Measurements from ENCODE around the gene ZBTB38. TPM values are rescaled to one million over a fixed set of nuclear protein-coding genes. Genes with fewer than 3 reads are reported as not detected.

The ZBTB38 gene
- total RNA-seq, 4 donors from 2014 or later = 70.1 to 133 (median 108) TPM

DNA sequence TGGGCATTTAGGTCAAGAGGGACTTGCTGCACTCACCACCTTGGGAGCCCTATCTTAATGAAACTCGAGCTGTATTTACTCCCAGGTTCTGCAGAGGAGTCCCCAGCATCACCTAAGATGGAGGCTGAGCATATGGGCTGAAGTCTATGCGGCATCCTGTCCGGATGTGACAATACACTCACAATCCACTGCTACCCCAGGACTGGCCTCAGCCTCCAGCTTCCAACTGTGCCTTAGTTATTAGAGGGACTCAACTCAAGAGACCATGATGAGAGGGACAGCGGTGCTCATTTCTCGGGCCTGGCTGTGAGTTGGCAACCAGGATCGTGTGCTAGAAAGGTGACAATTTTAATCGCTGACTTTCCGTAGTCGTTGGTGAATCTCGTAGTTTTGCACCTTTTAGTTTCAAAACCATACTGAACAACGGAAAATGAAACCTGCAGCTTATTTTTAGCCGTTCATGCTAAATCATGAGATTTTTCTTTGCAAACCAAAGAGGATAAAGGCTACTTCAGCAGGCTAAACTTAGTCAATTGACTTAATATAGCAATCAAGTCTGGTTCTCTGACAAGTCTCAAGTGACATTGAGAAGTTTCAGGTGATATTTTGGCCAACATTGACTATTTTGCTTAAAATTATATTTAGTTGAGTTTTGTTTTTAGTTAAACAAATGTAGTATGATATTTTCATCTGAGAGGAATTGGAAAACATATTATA is 11.1 kb downstream of the ZBTB38 start:
- DNase-seq (ENCODE audit: low spot score) (no peak), ATAC-seq (ENCODE audit: low FRiP score) (no peak)
- TF ChIP-seq, protein P1, sequence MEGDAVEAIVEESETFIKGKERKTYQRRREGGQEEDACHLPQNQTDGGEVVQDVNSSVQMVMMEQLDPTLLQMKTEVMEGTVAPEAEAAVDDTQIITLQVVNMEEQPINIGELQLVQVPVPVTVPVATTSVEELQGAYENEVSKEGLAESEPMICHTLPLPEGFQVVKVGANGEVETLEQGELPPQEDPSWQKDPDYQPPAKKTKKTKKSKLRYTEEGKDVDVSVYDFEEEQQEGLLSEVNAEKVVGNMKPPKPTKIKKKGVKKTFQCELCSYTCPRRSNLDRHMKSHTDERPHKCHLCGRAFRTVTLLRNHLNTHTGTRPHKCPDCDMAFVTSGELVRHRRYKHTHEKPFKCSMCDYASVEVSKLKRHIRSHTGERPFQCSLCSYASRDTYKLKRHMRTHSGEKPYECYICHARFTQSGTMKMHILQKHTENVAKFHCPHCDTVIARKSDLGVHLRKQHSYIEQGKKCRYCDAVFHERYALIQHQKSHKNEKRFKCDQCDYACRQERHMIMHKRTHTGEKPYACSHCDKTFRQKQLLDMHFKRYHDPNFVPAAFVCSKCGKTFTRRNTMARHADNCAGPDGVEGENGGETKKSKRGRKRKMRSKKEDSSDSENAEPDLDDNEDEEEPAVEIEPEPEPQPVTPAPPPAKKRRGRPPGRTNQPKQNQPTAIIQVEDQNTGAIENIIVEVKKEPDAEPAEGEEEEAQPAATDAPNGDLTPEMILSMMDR (IDR thresholded peaks at IDR 0.05) = no peak

DNA sequence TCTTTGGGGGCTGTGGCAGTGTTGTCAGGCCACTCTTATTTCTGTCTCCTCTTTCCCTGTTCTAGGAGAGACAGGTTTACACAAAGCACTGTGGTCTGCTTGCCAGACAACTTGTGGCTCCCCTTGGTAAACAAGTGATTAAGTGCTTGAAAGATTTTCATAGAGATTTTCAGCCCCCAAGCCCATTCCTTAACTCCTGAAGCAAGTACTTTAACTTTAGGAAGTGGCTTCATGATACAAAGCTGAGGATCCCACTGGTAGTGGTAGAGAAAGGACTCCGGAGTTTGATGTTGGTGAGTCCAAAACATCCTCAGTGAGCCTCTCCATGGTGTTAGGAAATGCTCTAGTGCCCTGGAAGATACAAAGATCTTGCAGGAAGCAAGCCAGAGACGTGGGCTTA is 12.0 kb downstream of the ZBTB38 start:
- DNase-seq (ENCODE audit: low spot score) (no peak), ATAC-seq (ENCODE audit: low FRiP score) (no peak)
- TF ChIP-seq, protein P1 (IDR thresholded peaks at IDR 0.05) = no peak

DNA sequence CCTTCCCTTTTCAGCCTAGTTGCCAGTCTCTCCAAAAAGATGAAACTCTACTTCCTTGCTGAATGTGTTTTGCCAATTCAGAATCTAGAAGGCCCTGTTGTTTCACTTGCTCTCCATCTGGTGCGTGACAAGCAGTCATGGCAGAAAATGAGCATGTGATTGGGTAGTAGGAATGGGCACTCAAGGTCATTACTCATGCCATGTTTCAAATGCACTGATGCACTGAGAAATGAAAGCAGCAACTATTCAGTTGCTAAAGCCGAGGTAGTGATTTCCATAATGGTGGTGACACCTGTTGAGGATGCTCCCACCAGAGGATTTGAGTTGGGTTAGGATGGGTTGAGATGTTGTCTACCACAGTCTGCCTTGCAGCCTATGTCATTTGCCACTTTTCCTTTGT is 12.7 kb downstream of the ZBTB38 start:
- ATAC-seq (ENCODE audit: low FRiP score) (no peak), DNase-seq (ENCODE audit: low spot score) (no peak)
- TF ChIP-seq, protein P1 (IDR thresholded peaks at IDR 0.05) = no peak

DNA sequence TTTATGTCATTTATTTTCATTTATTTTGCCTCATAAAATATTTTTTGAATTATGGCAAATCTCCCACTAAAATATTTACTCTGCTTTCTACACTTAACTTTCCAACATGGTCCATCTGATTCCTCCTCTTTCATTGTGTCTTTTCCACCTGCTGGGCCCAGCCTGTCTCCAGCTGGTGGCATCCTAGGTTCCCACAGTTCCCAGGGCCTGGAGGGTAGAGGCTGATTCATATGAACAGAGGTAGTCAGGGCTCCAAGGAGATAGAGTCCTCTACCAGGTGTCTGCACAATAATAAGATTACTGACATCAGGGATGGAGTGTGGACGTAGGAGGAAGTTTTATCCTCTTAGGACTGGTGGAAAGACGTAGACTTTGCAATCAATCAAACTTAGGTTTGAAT is 14.3 kb downstream of the ZBTB38 start:
- no peak for DNase-seq (ENCODE audit: low spot score)
- no peak for ATAC-seq (ENCODE audit: low FRiP score)
- TF ChIP-seq, protein P1 (IDR thresholded peaks at IDR 0.05) = no peak

DNA sequence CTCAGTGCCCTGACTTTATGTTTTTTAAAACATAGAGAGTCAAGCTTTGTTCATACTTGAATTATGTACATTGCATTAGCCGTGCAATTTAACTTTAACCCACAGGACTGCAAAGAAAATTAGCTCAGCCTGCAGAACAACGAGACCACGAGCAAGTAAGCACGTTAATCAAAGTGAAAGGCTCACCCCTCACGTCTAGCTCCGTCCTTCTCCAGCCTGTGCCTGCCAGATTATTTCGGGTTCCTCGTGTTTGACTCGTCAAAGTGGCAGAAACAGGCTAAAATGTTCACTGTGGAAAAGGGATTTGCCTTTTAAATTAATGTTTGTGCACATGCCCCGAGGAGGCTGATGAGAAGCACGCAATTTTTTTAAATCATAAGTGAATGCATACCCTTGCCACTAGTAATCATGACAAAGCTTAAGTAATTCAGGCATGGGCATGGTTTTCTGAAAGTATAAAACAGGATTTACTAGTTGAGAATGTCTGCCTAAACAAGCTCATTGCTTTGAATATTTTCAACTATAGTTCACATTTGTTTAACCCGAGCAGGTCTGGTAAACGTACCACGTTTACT is 15.3 kb downstream of the ZBTB38 start:
- DNase-seq (ENCODE audit: low spot score) = no peak
- TF ChIP-seq, protein P1 (IDR thresholded peaks at IDR 0.05) = no peak

DNA sequence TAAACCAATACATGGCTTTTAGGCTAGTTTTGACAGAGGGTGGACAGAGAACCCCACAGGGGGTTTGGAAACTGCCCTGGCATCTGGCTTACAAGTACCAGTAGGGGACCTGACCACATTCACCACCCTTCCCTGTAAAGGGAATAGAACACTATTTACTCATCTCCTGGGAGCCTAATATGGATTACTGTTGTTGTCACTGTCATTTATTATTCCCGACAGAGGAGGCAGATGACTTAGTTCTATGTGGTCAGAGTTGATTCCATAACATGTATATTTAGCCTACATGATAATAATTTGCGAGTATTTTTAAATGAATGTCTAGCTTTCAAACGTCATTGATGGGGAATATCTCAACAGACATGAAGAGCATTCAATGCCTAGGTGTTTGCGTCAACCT is 15.9 kb downstream of the ZBTB38 start:
- TF ChIP-seq, protein P1 (IDR thresholded peaks at IDR 0.05) = no peak
- ATAC-seq (ENCODE audit: low FRiP score) (no peak), DNase-seq (ENCODE audit: low spot score) (no peak)

More for the DNA sequence above, 15.3 kb downstream of the ZBTB38 start:
- ATAC-seq (ENCODE audit: low FRiP score) = no peak

DNA sequence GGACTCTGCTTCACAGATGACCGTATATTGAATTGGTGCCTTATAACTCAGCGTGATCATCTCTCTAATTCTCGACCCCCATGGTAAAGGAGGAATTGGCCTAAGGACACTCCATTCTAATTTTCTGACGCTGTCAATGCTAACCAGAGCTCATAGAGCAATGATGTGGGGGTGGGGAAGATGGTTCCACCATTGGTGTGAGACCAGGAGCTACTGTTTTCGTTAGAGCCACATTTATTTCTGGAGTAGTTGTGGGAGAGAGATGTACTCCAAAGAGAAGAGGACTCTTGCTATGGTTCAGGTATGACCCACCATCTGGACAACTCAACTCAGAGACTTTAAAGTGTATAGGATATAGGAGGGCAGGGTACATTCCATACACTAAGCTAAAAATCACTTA is 16.3 kb downstream of the ZBTB38 start:
- DNase-seq (ENCODE audit: low spot score) (no peak), ATAC-seq (ENCODE audit: low FRiP score) (no peak)
- TF ChIP-seq, protein P1 (IDR thresholded peaks at IDR 0.05) = no peak
